HL-60 (cell line): ENCODE results near the gene GATD1.

Experiments
- CTCF ChIP-seq: IDR thresholded peaks from one replicate; pipeline ENCODE4 v1.5.1; 2011; ENCODE audit warnings: low read length, control low read depth, inconsistent platforms; ENCODE audit not compliant: insufficient read depth
- POLR2AphosphoS5 ChIP-seq: IDR thresholded peaks from 2 replicates; pipeline ENCODE4 v1.6.1; 2012; ENCODE audit warnings: low read depth

- no peak for TF ChIP-seq CTCF
- no peak for TF ChIP-seq POLR2AphosphoS5
Observed at GRCh38 chr11:776263-776560, 1.1 kb downstream of the GATD1 start.
